ENCODE results near the gene PLCG2.

DNA sequence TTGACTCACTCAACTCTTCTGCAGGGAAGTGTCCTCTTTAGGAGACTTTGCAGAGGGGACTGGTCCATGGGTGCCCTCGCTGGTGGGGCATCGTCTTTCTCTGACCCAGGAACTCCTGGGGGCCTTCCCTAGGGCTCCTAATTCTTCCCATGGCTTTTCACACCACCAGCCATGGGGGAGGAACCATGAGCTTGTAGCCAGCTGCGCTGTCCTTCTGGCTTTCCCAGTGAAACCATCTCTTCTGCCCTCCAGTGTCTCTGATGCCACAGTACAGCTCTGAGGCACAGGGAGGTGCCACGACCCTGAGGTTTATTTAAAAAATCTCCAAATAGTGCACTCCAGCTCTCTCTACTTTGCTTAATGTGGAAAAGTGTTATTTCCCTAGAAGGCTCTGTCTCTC lies 153.6 kb downstream of the PLCG2 start:
- no peak for TF ChIP-seq EZH2 (IDR thresholded peaks at IDR 0.05)
- no peak for TF ChIP-seq POLR2AphosphoS5 (IDR thresholded peaks at IDR 0.05; ENCODE audit: borderline replicate concordance, low read depth, low read length)

All from SK-N-MC (cell line).